Articular chondrocyte of knee joint (primary cell): ENCODE measurements around the gene HOXC12. TPM values are rescaled to one million over a fixed set of nuclear protein-coding genes. Genes with fewer than 3 reads are reported as not detected.
A peak's percentile ranks its signal among the peaks of the same experiment; 100 is the strongest.

ENCODE experiments used
- small RNA-seq: library from RNA; depleted of rRNA; stranded (forward); fragments of <200 nt; gene quantifications from one replicate; pipeline ENCODE3, GENCODE V24; 2012
- total RNA-seq: library from RNA; depleted of rRNA; stranded (reverse); fragments of >200 nt; gene quantifications from 2 replicates; pipeline ENCODE4 v1.2.3, GENCODE V29; 2012

HOXC12 gene, protein sequence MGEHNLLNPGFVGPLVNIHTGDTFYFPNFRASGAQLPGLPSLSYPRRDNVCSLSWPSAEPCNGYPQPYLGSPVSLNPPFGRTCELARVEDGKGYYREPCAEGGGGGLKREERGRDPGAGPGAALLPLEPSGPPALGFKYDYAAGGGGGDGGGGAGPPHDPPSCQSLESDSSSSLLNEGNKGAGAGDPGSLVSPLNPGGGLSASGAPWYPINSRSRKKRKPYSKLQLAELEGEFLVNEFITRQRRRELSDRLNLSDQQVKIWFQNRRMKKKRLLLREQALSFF
- total RNA-seq = not detected in 2 replicates

DNA sequence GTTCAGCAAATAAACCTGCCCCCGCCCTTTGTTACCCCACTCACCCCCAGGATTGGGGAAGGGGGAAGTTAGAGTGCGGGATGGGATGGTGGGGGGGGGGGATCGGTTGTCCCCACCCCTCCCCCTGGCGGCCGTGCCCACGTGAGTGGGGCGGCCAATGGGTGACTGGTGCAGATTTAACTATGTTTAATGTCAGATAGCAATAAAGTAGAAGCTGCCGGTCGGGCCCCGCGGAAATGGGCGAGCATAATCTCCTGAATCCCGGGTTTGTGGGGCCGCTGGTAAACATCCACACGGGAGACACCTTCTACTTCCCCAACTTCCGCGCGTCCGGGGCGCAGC lies at the start of gene HOXC12:
Gene HOXC12 (plus strand): TSS at position 210 of the 342 bp plus-strand sequence. CDS start 27 bp downstream, at position 237.

DNA sequence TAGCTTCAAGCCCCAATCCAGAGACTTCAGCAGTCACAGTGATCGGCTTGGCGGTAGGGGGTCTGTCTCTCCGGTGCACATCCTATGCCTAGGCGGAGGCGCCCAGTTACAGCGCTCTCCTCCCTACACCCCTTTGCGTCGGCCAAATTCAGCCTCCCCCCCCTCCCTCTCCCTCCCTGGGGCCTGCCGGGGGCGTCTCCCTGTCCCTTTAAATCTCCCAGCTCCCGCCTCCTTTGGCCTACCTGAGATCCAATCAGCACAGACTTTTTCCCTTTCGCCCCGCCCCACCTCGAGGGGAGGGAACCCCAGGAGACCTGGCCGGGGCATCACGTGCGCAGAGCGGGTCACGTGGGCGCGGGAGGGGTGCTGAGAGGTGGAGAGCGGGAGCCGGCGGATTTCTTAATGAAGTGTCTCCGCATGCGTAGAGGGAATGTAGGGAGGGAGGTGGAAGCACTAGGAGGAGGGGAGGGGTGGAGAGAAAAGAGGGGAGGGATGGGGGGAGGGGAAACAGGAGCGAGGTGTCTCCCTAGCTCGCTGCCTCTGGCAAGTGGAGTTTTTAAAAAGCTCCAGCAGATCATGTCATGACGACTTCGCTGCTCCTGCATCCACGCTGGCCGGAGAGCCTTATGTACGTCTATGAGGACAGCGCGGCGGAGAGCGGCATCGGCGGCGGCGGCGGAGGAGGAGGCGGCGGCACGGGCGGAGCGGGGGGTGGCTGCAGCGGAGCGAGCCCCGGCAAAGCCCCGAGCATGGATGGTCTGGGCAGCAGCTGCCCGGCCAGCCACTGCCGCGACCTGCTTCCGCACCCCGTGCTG lies 16.2 kb upstream of the HOXC12 start, which contains the start of gene HOXC13:
Gene HOXC13 (plus strand): TSS at position 506 of the 815 bp plus-strand sequence. CDS start 76 bp downstream, at position 582.

DNA sequence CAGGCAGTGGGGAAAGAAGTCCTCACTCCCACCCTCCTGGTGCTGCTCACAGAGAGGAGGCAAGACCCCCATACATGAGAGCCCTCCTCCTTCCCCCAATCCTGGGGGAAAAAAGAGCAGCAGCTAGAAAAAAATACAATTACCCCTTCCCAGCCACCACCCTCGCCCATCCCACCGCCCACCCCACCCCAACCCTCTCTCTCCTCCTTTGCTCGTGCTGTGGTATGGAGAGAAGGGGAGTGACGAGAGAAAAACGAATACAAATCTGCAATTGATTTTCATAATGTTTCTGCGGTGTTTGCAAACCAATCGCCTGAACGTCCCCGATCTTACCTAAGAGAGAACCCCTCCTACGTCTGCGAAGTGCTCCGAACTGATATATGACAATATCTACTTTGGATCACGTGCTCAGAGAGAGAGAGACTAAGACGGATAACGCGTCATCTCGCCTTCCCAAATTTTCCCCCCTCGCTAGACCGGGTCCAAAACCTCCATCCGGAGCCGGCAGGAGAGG lies 18.1 kb downstream of the HOXC12 start, which contains the start of gene HOXC11:
Gene HOXC11 (plus strand): TSS at position 405 of the 514 bp plus-strand sequence. CDS start 116 bp downstream, outside the sequence.

DNA sequence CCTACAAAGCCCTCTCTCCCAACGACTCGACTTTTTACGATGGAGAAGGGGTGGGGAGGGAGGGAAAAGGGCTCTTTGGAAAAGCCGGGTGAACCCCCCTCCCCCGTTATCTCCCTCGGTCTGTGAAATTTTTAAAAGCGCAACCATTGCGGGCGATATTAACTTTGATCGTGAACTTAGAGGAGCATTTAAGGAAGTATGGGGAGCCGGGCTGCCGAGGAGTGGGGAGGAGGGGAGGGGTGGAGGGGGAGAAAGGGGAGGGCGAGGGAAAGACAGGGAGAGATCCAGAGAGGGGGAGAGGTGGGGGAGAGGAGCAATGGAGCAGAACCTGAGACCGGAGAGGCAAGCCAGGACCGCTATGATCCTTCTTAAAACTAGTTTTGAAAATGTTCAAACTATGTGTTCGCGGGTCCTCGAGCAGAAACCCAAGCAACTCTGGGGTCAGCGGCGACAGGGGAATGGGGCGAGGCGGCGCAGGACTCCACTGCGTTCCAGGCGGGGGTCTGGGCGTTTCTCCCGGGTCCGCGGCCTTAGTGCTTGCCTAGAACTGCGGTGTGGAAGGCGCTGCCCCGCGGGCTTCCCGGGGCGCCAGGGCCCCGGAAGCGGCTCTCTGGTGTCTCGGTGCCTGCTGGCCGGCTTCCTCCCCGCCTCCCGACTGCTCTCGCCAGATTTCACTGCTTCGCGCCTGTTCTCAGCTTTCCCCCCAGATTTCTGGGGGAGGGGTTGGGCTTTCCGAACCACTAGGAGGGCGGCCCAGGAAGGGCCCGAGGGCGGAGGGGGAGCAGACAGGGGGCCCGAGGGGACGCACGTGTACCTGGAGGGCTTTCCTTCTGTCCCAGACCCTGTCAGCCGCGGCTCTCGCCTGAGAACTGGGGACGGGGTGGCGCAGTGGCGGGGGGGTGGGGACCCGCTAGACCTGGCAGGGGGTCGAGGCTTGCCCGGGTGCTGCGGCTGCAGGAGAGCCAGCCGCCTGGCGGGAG lies 19.7 kb downstream of the HOXC12 start, which contains the start of gene HOTAIR:
Gene HOTAIR (minus strand): TSS at position 871 of the 980 bp plus-strand sequence.

DNA sequence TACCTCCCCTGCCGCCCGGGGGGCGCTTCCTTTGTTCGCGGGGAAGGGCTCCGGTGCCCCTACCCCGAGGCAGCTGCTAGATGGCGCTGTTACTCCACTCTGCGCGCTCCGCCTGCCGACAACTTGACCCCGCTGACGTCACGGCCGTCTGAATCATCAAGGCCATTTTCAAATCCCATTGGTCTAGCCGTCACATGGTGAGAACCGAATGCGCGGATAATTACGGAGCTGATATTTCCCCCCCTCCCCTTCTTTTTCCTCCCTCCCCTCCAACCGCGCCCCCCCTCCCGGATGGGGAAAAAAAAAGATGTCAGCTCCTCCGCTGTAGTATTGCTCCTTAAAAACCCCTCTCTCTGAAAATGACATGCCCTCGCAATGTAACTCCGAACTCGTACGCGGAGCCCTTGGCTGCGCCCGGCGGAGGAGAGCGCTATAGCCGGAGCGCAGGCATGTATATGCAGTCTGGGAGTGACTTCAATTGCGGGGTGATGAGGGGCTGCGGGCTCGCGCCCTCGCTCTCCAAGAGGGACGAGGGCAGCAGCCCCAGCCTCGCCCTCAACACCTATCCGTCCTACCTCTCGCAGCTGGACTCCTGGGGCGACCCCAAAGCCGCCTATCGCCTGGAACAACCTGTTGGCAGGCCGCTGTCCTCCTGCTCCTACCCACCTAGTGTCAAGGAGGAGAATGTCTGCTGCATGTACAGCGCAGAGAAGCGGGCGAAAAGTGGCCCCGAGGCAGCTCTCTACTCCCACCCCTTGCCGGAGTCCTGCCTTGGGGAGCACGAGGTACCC lies 30.4 kb downstream of the HOXC12 start, which contains the start of gene HOXC10:
Gene HOXC10 (plus strand): TSS at position 246 of the 791 bp plus-strand sequence. CDS start 114 bp downstream, at position 360.

DNA sequence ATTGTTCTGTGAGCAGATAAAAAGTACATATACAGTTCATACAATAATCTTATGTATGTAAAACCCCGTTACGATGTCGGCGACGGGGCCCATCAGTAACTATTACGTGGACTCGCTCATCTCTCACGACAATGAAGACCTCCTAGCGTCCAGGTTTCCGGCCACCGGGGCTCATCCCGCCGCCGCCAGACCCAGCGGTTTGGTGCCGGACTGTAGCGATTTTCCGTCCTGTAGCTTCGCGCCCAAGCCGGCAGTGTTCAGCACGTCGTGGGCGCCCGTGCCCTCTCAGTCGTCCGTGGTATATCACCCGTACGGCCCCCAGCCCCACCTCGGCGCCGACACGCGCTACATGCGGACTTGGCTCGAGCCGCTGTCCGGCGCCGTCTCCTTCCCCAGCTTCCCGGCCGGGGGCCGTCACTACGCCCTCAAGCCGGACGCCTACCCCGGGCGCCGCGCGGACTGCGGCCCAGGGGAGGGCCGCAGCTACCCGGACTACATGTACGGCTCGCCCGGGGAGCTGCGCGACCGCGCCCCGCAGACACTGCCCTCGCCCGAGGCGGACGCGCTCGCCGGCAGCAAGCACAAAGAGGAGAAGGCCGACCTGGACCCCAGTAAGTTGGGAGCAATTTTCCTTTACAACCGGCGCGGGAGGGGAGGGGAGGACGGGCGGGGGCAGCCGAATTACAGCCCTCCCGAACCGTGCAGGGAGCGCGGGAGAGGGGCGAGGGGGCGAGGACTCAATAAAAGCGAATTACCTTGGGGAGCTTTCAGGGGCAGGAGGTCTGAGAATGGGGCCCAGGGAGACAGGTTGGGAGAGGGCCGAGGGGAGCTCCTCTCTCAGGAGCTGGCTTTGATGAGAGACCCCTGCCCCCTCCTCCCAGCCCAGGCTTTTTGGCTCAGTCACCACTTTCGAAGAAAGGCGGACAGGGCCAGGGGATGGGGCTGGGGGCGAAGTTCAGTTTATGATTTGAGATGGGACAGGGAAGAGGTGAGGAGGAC lies 45.7 kb downstream of the HOXC12 start, which contains the start of gene HOXC9:
Gene HOXC9 (plus strand): TSS at position 46 of the 999 bp plus-strand sequence. CDS start 28 bp downstream, at position 74.

Small RNA genes lying within 50 kb of the gene (small RNA-seq; reads per million reads assigned to genes)
- gene AC012531.3 (not detected), gene AC012531.4 (not detected), gene MIR196A2 (8.5 reads per million, percentile 93 among the genes with 10 or more reads in this experiment), gene RF01905 (not detected), gene RF01906 (not detected)

Other genes starting within 250 kb of the HOXC12 start
- 151 and 163 TPM in 2 replicates for gene CALCOCO1, start 227.5 kb upstream of the HOXC12 start, total RNA-seq
- gene CISTR, start 202.9 kb upstream of the HOXC12 start, total RNA-seq = not detected in 2 replicates
- not detected in 2 replicates for gene HOXC13, start 16.1 kb upstream of the HOXC12 start, total RNA-seq
- 1.3 and 1.4 TPM in 2 replicates for gene HOXC11, start 18.2 kb downstream of the HOXC12 start, total RNA-seq
- gene HOTAIR, start 20.1 kb downstream of the HOXC12 start, total RNA-seq = 1.6 and 1.8 TPM in 2 replicates
- gene HOXC10, start 30.2 kb downstream of the HOXC12 start, total RNA-seq = 12.4 and 14.1 TPM in 2 replicates
- 8.3 and 9.8 TPM in 2 replicates for gene HOXC9, start 45.3 kb downstream of the HOXC12 start, total RNA-seq
- gene HOXC8, start 54.1 kb downstream of the HOXC12 start, total RNA-seq = 2.7 and 3.1 TPM in 2 replicates
- gene HOXC6, start 73.5 kb downstream of the HOXC12 start, total RNA-seq = 5.3 and 8.1 TPM in 2 replicates
- gene HOXC5, start 78.1 kb downstream of the HOXC12 start, total RNA-seq = 1.7 and 3.3 TPM in 2 replicates
- 2.2 and 4.6 TPM in 2 replicates for gene HOXC4, start 98.9 kb downstream of the HOXC12 start, total RNA-seq
- gene SMUG1, start 234.1 kb downstream of the HOXC12 start, total RNA-seq = 22.6 and 24.5 TPM in 2 replicates